PC-3 (cell line): ENCODE data around the gene MRPS11. TPM values are rescaled to one million over a fixed set of nuclear protein-coding genes. Genes with fewer than 3 reads are reported as not detected.
"Not testable (repeated sequence)": the region's sequence is repeated elsewhere in the genome, so short reads cannot be mapped to it uniquely, and the experiment has no call there.

ENCODE experiments used
- ATAC-seq: fragments of 200-7000 bp; cut with Tn5 transposase; 2 replicates; pipeline ENCODE4 v1.9.1; 2020; ENCODE audit warnings: mild to moderate bottlenecking, moderate library complexity
- BruUV-seq: library from RNA; stranded (reverse); fragments of 400-500 nt; replicated peaks from 2 replicates; lab custom pipeline; 2021; lab: Mats Ljungman, UMichigan
- CTCF ChIA-PET: fragments of 300-600 bp; sonication (Branson Sonifier 250); formaldehyde crosslinking; loops from one replicate; lab custom pipeline; 2022; ENCODE audit warnings: antibody characterized with exemption; lab: Charles Lee
- POLR2A ChIA-PET: fragments of 300-600 bp; sonication (Branson Sonifier 250); formaldehyde crosslinking; loops from one replicate; lab custom pipeline; 2022; ENCODE audit warnings: antibody characterized with exemption; ENCODE audit not compliant: unreplicated experiment; lab: Charles Lee
- DNase-seq: peaks from one replicate; pipeline ENCODE4 v3.0.0-alpha.2; 2015
- H2AFZ ChIP-seq: fragments of 300-600 bp; sonication (generic); 2 replicates; pipeline ENCODE4 v1.6.0; 2016; ENCODE audit warnings: antibody characterized with exemption, low read length
- H3F3A ChIP-seq: fragments of 300-600 bp; sonication (generic); one replicate; pipeline ENCODE4 v1.6.0; 2017; ENCODE audit warnings: antibody characterized with exemption, low read length, control low read depth, mild to moderate bottlenecking; ENCODE audit not compliant: unreplicated experiment
- H3K27ac ChIP-seq: fragments of 300-600 bp; sonication (generic); 2 replicates; pipeline ENCODE4 v1.5.1; 2016; ENCODE audit warnings: mild to moderate bottlenecking, low read length
- H3K27me3 ChIP-seq: fragments of 300-600 bp; sonication (generic); 2 replicates; pipeline ENCODE4 v1.6.1; 2016; ENCODE audit warnings: low read length, mixed read lengths
- H3K36me3 ChIP-seq: fragments of 300-600 bp; sonication (generic); 2 replicates; pipeline ENCODE4 v1.6.1; 2016; ENCODE audit warnings: low read depth, mixed run types, low read length, mixed read lengths
- H3K4me1 ChIP-seq: fragments of 300-600 bp; sonication (generic); 2 replicates; pipeline ENCODE4 v1.5.1; 2016; ENCODE audit warnings: low read length; ENCODE audit not compliant: insufficient read depth
- H3K4me2 ChIP-seq: fragments of 300-600 bp; sonication (generic); 2 replicates; pipeline ENCODE4 v1.6.0; 2016; ENCODE audit warnings: low read length
- H3K4me3 ChIP-seq: fragments of 300-600 bp; sonication (generic); 2 replicates; pipeline ENCODE4 v1.5.1; 2016; ENCODE audit warnings: mild to moderate bottlenecking, low read length, mixed read lengths
- H3K79me2 ChIP-seq: fragments of 300-600 bp; sonication (generic); 2 replicates; pipeline ENCODE4 v1.6.1; 2017; ENCODE audit warnings: low read length, mixed read lengths
- H3K9ac ChIP-seq: fragments of 300-600 bp; sonication (generic); 2 replicates; pipeline ENCODE4 v1.6.0; 2016; ENCODE audit warnings: mild to moderate bottlenecking, low read length
- H3K9me2 ChIP-seq: fragments of 300-600 bp; sonication (generic); replicated peaks from 2 replicates; pipeline ENCODE4 v1.6.1; 2016; ENCODE audit warnings: mixed run types, low read length, mixed read lengths
- H3K9me3 ChIP-seq: fragments of 300-600 bp; sonication (generic); 2 replicates; pipeline ENCODE4 v1.6.1; 2016; ENCODE audit warnings: low read length, mixed read lengths
- H4K20me1 ChIP-seq: fragments of 300-600 bp; sonication (generic); 2 replicates; pipeline ENCODE4 v1.6.1; 2016; ENCODE audit warnings: low read length, mixed read lengths
- CTCF ChIP-seq: fragments of 300-600 bp; sonication (generic); conservative IDR thresholded peaks from 2 replicates; pipeline ENCODE4 v1.5.1; 2017; ENCODE audit warnings: antibody characterized with exemption, low read depth, mild to moderate bottlenecking, low read length
- EZH2 ChIP-seq: fragments of 300-600 bp; sonication (generic); IDR thresholded peaks from one replicate; pipeline ENCODE4 v1.6.1; 2017; ENCODE audit warnings: antibody characterized with exemption, mild to moderate bottlenecking, low read length; ENCODE audit not compliant: unreplicated experiment
- EZH2phosphoT487 ChIP-seq: fragments of 300-600 bp; sonication (generic); IDR thresholded peaks from 2 replicates; pipeline ENCODE4 v1.6.1; 2018; ENCODE audit warnings: mild to moderate bottlenecking, antibody characterized with exemption, low read length, borderline replicate concordance
- intact Hi-C: fragments of 100-400 bp; cut with micrococcal nuclease; formaldehyde crosslinking; loops from 2 replicates; pipeline ENCODE4 v1.9.0; 2023
- total RNA-seq: library from RNA; depleted of rRNA; stranded (reverse); fragments of >200 nt; gene quantifications from 2 replicates; pipeline ENCODE4 v1.2.3, GENCODE V29; 2014

Gene MRPS11
- total RNA-seq, 1 experiment from 2014 or later = 92.7 TPM

GRCh38 chr15:88433046-88433685 is 34.3 kb upstream of the MRPS11 start:
- no peak for ATAC-seq
- Histone ChIP-seq H3K4me1 (no peaks in the 10 kb centered on the region), H3K4me2 (no peak overlapping the region), H3F3A (no peaks in the 10 kb centered on the region), H3K4me3 (no peak overlapping the region), H3K9me3 (no peaks in the 10 kb centered on the region), H3K9ac (no peak overlapping the region), H3K27me3 (peaks cover 29% of the 10 kb centered on the region), H2AFZ (no peak overlapping the region), H4K20me1 (no peaks in the 10 kb centered on the region), H3K36me3 (no peaks in the 10 kb centered on the region), H3K79me2 (no peaks in the 10 kb centered on the region), H3K9me2 (no peaks in the 10 kb centered on the region), H3K27ac (no peak overlapping the region)
- TF ChIP-seq EZH2phosphoT487 = no peak
- TF ChIP-seq CTCF = no peak
- no peak for TF ChIP-seq EZH2
- BruUV-seq = no TSS peak
- CTCF ChIA-PET = no interaction called here
- intact Hi-C loops = no loop called here
- POLR2A ChIA-PET = no interaction called here
- DNase-seq = no peak

GRCh38 chr15:88434106-88434505 is 33.4 kb upstream of the MRPS11 start:
- POLR2A ChIA-PET, H3K79me2 ChIP-seq, H3K27ac ChIP-seq, CTCF ChIA-PET, H4K20me1 ChIP-seq, H3K9me3 ChIP-seq, H3F3A ChIP-seq, DNase-seq, H2AFZ ChIP-seq, H3K4me1 ChIP-seq, H3K9me2 ChIP-seq, H3K4me3 ChIP-seq, H3K4me2 ChIP-seq, ATAC-seq, H3K9ac ChIP-seq, H3K36me3 ChIP-seq, intact Hi-C loops, BruUV-seq: not testable (repeated sequence)
- H3K27me3 ChIP-seq = peaks cover 20% of the 10 kb centered on the region

GRCh38 chr15:88438181-88438580 is 29.3 kb upstream of the MRPS11 start:
- ChIA-PET CTCF (no interaction called here), POLR2A (no interaction called here)
- Histone ChIP-seq H3K9me3 (no peaks in the 10 kb centered on the region), H2AFZ (no peak overlapping the region), H3K9ac (no peak overlapping the region), H3K4me3 (no peak overlapping the region), H3K4me1 (no peaks in the 10 kb centered on the region), H3K36me3 (no peaks in the 10 kb centered on the region), H3K9me2 (no peaks in the 10 kb centered on the region), H3K27me3 (peaks cover 7% of the 10 kb centered on the region; the same call in 1 of the 2 replicates), H3F3A (no peaks in the 10 kb centered on the region), H3K27ac (no peak overlapping the region), H3K79me2 (no peaks in the 10 kb centered on the region), H4K20me1 (no peaks in the 10 kb centered on the region), H3K4me2 (no peak overlapping the region)
- TF ChIP-seq CTCF (no peak), EZH2 (no peak), EZH2phosphoT487 (no peak)
- no peak for ATAC-seq
- BruUV-seq = no TSS peak
- DNase-seq = no peak
- intact Hi-C loops = no loop called here
